IMR-90 (cell line): ENCODE results near the gene SNCG. TPM values are rescaled to one million over a fixed set of nuclear protein-coding genes. Genes with fewer than 3 reads are reported as not detected.
A peak's percentile ranks its signal among the peaks of the same experiment; 100 is the strongest.

Source experiments
- ATAC-seq: fragments of 200-7000 bp; cut with Tn5 transposase; 2 replicates; pipeline ENCODE4 v1.9.1; 2020; ENCODE audit warnings: low read depth, mild to moderate bottlenecking, moderate library complexity
- BruUV-seq: library from RNA; stranded (reverse); fragments of 400-500 nt; replicated peaks from 2 replicates; lab custom pipeline; 2021; lab: Mats Ljungman, UMichigan
- CTCF ChIA-PET: fragments of 300-600 bp; formaldehyde crosslinking; extraction: SDS; loops from one replicate; lab custom pipeline; 2021; ENCODE audit warnings: antibody characterized with exemption; lab: Yijun Ruan, JAX
- POLR2A ChIA-PET: fragments of 300-600 bp; sonication (Branson Sonifier 250); formaldehyde crosslinking; loops from one replicate; lab custom pipeline; 2022; ENCODE audit warnings: antibody characterized with exemption; ENCODE audit not compliant: unreplicated experiment; lab: Charles Lee
- DNase-seq: peaks from one replicate; pipeline ENCODE4 v3.0.0; 2013
- H2AFZ ChIP-seq: replicated peaks from 2 replicates; pipeline ENCODE3; 2013; ENCODE audit warnings: low read length, mild to moderate bottlenecking; ENCODE audit not compliant: poor library complexity
- H2AK5ac ChIP-seq: 2 replicates; pipeline ENCODE4 v1.6.1; 2013; ENCODE audit warnings: low read depth, low read length, inconsistent platforms
- H2AK9ac ChIP-seq: replicated peaks from 2 replicates; pipeline ENCODE3; 2013; ENCODE audit warnings: mild to moderate bottlenecking, low read depth, low read length, moderate library complexity; ENCODE audit not compliant: poor library complexity
- H2BK120ac ChIP-seq: 2 replicates; pipeline ENCODE4 v1.6.1; 2013; ENCODE audit warnings: low read depth, low read length, inconsistent platforms
- H2BK15ac ChIP-seq: 3 replicates; pipeline ENCODE4 v1.6.1; 2013; ENCODE audit warnings: low read depth, low read length, inconsistent platforms
- H2BK20ac ChIP-seq: 2 replicates; pipeline ENCODE4 v1.6.1; 2013; ENCODE audit warnings: low read depth, mild to moderate bottlenecking, inconsistent platforms, low read length, moderate library complexity
- H2BK5ac ChIP-seq: 2 replicates; pipeline ENCODE4 v1.6.1; 2013; ENCODE audit warnings: mild to moderate bottlenecking, low read depth, low read length, inconsistent platforms; ENCODE audit not compliant: poor library complexity, severe bottlenecking
- H3K14ac ChIP-seq: replicated peaks from 2 replicates; pipeline ENCODE4 v1.6.1; 2013; ENCODE audit warnings: low read depth, low read length, inconsistent platforms
- H3K18ac ChIP-seq: 2 replicates; pipeline ENCODE4 v1.6.1; 2013; ENCODE audit warnings: low read depth, low read length, control low read depth
- H3K23ac ChIP-seq: 2 replicates; pipeline ENCODE4 v1.6.1; 2013; ENCODE audit warnings: low read depth, low read length, inconsistent platforms
- H3K27ac ChIP-seq: 2 replicates; pipeline ENCODE4 v1.5.1; 2013; ENCODE audit warnings: mild to moderate bottlenecking, control low read depth, low read length; ENCODE audit not compliant: insufficient read depth
- H3K27me3 ChIP-seq: 2 replicates; pipeline ENCODE4 v1.6.1; 2013; ENCODE audit warnings: low read length; ENCODE audit not compliant: control insufficient read depth, insufficient read depth
- H3K36me3 ChIP-seq: 2 replicates; pipeline ENCODE4 v1.6.1; 2013; ENCODE audit warnings: low read length, mixed read lengths; ENCODE audit not compliant: control insufficient read depth, insufficient read depth
- H3K4ac ChIP-seq: 2 replicates; pipeline ENCODE4 v1.6.1; 2013; ENCODE audit warnings: low read depth, low read length, inconsistent platforms
- H3K4me1 ChIP-seq: 2 replicates; pipeline ENCODE4 v1.6.1; 2013; ENCODE audit warnings: low read length, mixed read lengths; ENCODE audit not compliant: control insufficient read depth, insufficient read depth
- H3K4me2 ChIP-seq: 2 replicates; pipeline ENCODE4 v1.6.1; 2013; ENCODE audit warnings: low read depth, mild to moderate bottlenecking, control low read depth, low read length, moderate library complexity
- H3K4me3 ChIP-seq: 2 replicates; pipeline ENCODE4 v1.5.1; 2013; ENCODE audit warnings: low read depth, mild to moderate bottlenecking, control low read depth, low read length, moderate library complexity; ENCODE audit not compliant: insufficient read depth
- H3K56ac ChIP-seq: 2 replicates; pipeline ENCODE4 v1.6.1; 2013; ENCODE audit warnings: low read length, inconsistent platforms; ENCODE audit not compliant: insufficient read depth; ENCODE audit errors: extremely low read depth
- H3K79me1 ChIP-seq, 2 experiments: 2 replicates each; pipeline ENCODE4 v1.6.1; 2013; ENCODE audit warnings: low read length in 2 of 2, inconsistent platforms in 1 of 2, low read depth in 1 of 2
- H3K9ac ChIP-seq: 2 replicates; pipeline ENCODE4 v1.6.1; 2013; ENCODE audit warnings: low read depth, low read length, control low read depth
- H3K9me1 ChIP-seq: 2 replicates; pipeline ENCODE4 v1.6.1; 2013; ENCODE audit warnings: low read length, inconsistent platforms; ENCODE audit not compliant: insufficient read depth
- H3K9me3 ChIP-seq: 2 replicates; pipeline ENCODE4 v1.6.1; 2013; ENCODE audit warnings: low read length; ENCODE audit not compliant: control insufficient read depth, insufficient read depth
- H4K20me1 ChIP-seq: 2 replicates; pipeline ENCODE4 v1.6.1; 2013; ENCODE audit warnings: low read length, inconsistent platforms; ENCODE audit not compliant: insufficient read depth
- H4K5ac ChIP-seq: 2 replicates; pipeline ENCODE4 v1.6.1; 2013; ENCODE audit warnings: mild to moderate bottlenecking, low read depth, low read length, control low read depth
- H4K8ac ChIP-seq, 2 experiments: 2 replicates each; pipeline ENCODE4 v1.6.1; 2013; ENCODE audit warnings: low read depth in 2 of 2, low read length in 2 of 2, control low read depth in 1 of 2, inconsistent platforms in 1 of 2
- H4K91ac ChIP-seq: 2 replicates; pipeline ENCODE4 v1.6.1; 2013; ENCODE audit warnings: low read depth, low read length, inconsistent platforms; ENCODE audit not compliant: insufficient read depth
- CEBPB ChIP-seq: IDR thresholded peaks from 2 replicates; pipeline ENCODE4 v1.6.1; 2012; ENCODE audit warnings: low read depth, low read length, improper control_type of control experiment
- ELK1 ChIP-seq: fragments of 150-350 bp; IDR thresholded peaks from 2 replicates; pipeline ENCODE4 v1.6.1; 2016; ENCODE audit warnings: low read depth, mild to moderate bottlenecking, low read length, moderate library complexity, borderline replicate concordance
- MAZ ChIP-seq: IDR thresholded peaks from 2 replicates; pipeline ENCODE4 v1.6.1; 2012; ENCODE audit warnings: low read depth, mild to moderate bottlenecking, low read length, improper control_type of control experiment, moderate library complexity, borderline replicate concordance
- NFE2L2 ChIP-seq: fragments of 150-350 bp; IDR thresholded peaks from 2 replicates; pipeline ENCODE4 v1.6.1; 2016; ENCODE audit warnings: low read depth, mild to moderate bottlenecking, low read length
- RAD21 ChIP-seq: IDR thresholded peaks from 2 replicates; pipeline ENCODE4 v1.6.1; 2012; ENCODE audit warnings: low read length, improper control_type of control experiment
- USF2 ChIP-seq: fragments of 150-350 bp; IDR thresholded peaks from 2 replicates; pipeline ENCODE4 v1.6.1; 2017; ENCODE audit warnings: mild to moderate bottlenecking, antibody characterized with exemption, low read length, low read depth
- WGBS, 2 experiments: methylation state at CpG; one replicate each; pipeline versions ENCODE4 v1.1.5 to v1.1.7; 2013; ENCODE audit warnings: missing lambda C conversion rate in 2 of 2; ENCODE audit not compliant: insufficient read length in 1 of 2; ENCODE audit errors: extremely low coverage in 2 of 2; 5-methylcytosine and 5-hydroxymethylcytosine counted together
- dilution Hi-C: fragments of 300-500 bp; cut with HindIII; formaldehyde crosslinking; loops from one replicate; pipeline ENCODE4 v1.14.3; 2018; ENCODE audit warnings: low sequenced_read_pairs; ENCODE audit not compliant: unreplicated experiment
- in situ Hi-C: fragments of 300-500 bp; cut with MboI; formaldehyde crosslinking; loops from 3 replicates; pipeline ENCODE4 v1.14.3; 2019; ENCODE audit warnings: low sequenced_read_pairs, inconsistent platforms, mixed read lengths
- intact Hi-C: fragments of 100-400 bp; cut with micrococcal nuclease; formaldehyde crosslinking; loops from 2 replicates; pipeline ENCODE4 v1.10.0; 2022
- polyA plus RNA-seq, 3 experiments: library from polyadenylated mRNA; depleted of rRNA; stranded (reverse); fragments of >200 nt; gene quantifications; 2 replicates each; pipeline ENCODE4 v1.2.3, GENCODE V29; 2012; ENCODE audit warnings: low replicate concordance in 1 of 3
- total RNA-seq: library from RNA; depleted of rRNA; stranded (reverse); fragments of >200 nt; gene quantifications from 2 replicates; pipeline ENCODE4 v1.2.3, GENCODE V29; 2012

SNCG gene
- total and polyA plus RNA-seq, 2 of the 4 experiments (the other 2 are of a cell fraction): 10.6 to 19.0 TPM

- dilution Hi-C loops: no loop called here
- in situ Hi-C loops: no loop called here
- no peak overlapping the region for H2BK20ac ChIP-seq
- no peak overlapping the region for H3K56ac ChIP-seq
- no peak overlapping the region for H3K18ac ChIP-seq
- H3K27ac ChIP-seq: no peak overlapping the region
- CTCF ChIA-PET: no interaction called here
- WGBS, 2 experiments: no CpG with 5 or more reads among the region's 7 CpGs
- intact Hi-C loops: no loop called here
- H3K4me3 ChIP-seq: no peak overlapping the region
- TF ChIP-seq ELK1: no peak
- no peak for TF ChIP-seq USF2
- no peak for TF ChIP-seq NFE2L2
- TF ChIP-seq RAD21: no peak
- TF ChIP-seq CEBPB: no peak
- TF ChIP-seq MAZ: no peak
- no peak overlapping the region for H3K14ac ChIP-seq
- H2AK9ac ChIP-seq: peak overlapping the region; percentile 26
- H2BK120ac ChIP-seq: no peak overlapping the region
- ATAC-seq: no peak
- H3K23ac ChIP-seq: no peak overlapping the region
- peaks cover 19% of the 10 kb centered on the region for H3K9me1 ChIP-seq
- no peaks in the 10 kb centered on the region for H3K36me3 ChIP-seq
- no peak overlapping the region for H2BK15ac ChIP-seq
- H4K91ac ChIP-seq: no peak overlapping the region
- no peak overlapping the region for H3K9ac ChIP-seq
- H4K5ac ChIP-seq: no peak overlapping the region
- H3K79me1 ChIP-seq: peaks cover 0 to 24% of the 10 kb centered on the region in 2 experiments; a peak in 1 of 4 replicates
- H2AK5ac ChIP-seq: peak overlapping the region; percentile 69; the same call in 1 of the 2 replicates
- no peak for DNase-seq
- no peak overlapping the region for H4K8ac ChIP-seq
- H2BK5ac ChIP-seq: no peak overlapping the region
- POLR2A ChIA-PET: no interaction called here
- H3K4me1 ChIP-seq: peaks cover 18% of the 10 kb centered on the region
- no peaks in the 10 kb centered on the region for H3K27me3 ChIP-seq
- H3K4me2 ChIP-seq: no peak overlapping the region
- BruUV-seq: no TSS peak
- no peaks in the 10 kb centered on the region for H3K9me3 ChIP-seq
- H3K4ac ChIP-seq: no peak overlapping the region
- H4K20me1 ChIP-seq: no peaks in the 10 kb centered on the region
- peak overlapping the region; percentile 5 for H2AFZ ChIP-seq
These were observed 4.0 kb downstream of the SNCG start for GRCh38 chr10:86962136-86962980.
